HG02973 (cell line): ENCODE data around the gene APOLD1.
"Not testable (repeated sequence)": the region's sequence is repeated elsewhere in the genome, so short reads cannot be mapped to it uniquely, and the experiment has no call there.

ENCODE experiments used
- ATAC-seq: cut with Tn5 transposase; IDR thresholded peaks from one replicate; pipeline ENCODE4 v1.9.1; 2021; ENCODE audit warnings: moderate library complexity; ENCODE audit not compliant: unreplicated experiment

The APOLD1 gene

GRCh38 chr12:12786351-12786705 lies 869 bp downstream of the APOLD1 start:
- ATAC-seq: peak; percentile 6

GRCh38 chr12:12786706-12787601 lies 1.5 kb downstream of the APOLD1 start:
- ATAC-seq: peak; percentile 72

GRCh38 chr12:12788131-12788530 lies 2.7 kb downstream of the APOLD1 start:
- no peak for ATAC-seq

DNA sequence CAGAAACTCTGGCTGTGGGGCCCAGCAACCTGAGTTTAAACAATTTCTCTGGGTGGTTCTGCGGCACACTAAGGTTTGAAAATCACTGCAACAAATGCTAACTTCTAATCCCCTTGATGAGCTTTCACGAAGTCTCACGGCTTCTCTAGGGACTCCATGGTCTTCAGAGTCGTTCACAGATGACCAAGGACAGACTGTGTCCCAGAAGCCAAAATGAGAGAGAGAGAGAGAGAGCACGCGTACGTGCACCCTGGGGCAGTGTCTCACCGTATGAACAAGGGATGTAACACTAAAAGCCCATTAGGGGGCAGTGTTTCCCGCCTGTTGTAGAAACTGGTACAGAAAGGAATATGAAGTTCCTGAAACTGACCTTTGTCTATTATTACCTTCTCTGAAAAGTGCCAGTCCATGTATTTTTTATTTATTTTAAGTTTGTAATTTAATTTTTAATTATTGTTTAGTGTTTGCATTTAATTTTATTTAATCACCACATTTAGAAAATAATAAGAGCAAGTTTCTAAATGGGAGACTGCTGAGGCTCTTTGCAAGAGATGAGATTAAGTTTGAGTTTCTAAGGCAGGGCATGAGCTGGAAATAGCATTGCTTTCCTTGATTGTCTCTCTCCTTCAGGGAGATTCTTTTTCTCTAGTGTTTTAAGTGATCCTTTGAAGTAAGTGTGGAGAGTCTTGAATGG lies 3.4 kb downstream of the APOLD1 start:
- peak; percentile 54 for ATAC-seq

DNA sequence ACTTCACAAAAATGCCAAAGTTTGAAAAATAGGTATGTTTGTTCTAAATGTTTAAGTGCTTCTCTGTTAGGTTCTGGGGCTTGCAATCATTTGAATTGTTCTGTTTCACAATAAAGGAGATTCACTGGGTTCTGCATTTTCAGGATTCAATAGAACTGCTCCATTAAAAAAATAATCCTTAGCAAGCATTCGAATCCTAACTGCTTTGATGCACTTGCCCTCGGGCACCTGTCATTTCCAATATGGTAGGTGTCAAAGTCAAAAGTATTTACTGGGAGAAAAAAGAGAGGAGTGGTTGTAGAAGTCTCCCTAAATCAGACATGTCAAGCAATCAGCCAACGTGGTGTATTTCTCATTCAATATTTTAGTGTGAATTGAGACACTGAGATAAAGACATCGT lies 5.5 kb downstream of the APOLD1 start:
- ATAC-seq: no peak

- no peak for ATAC-seq
Measured at GRCh38 chr12:12791756-12792369, 6.4 kb downstream of the APOLD1 start.

GRCh38 chr12:12792421-12792820 lies 7.0 kb downstream of the APOLD1 start:
- ATAC-seq: no peak

GRCh38 chr12:12794686-12795085 lies 9.2 kb downstream of the APOLD1 start:
- ATAC-seq: no peak

- ATAC-seq: no peak
Measured at GRCh38 chr12:12796171-12796570, 10.7 kb downstream of the APOLD1 start.

GRCh38 chr12:12796928-12797793 lies 11.7 kb downstream of the APOLD1 start:
- ATAC-seq: no peak

GRCh38 chr12:12797794-12798152 lies 12.3 kb downstream of the APOLD1 start:
- ATAC-seq: no peak

- ATAC-seq: no peak
Measured at GRCh38 chr12:12798480-12798879, 13.0 kb downstream of the APOLD1 start.

DNA sequence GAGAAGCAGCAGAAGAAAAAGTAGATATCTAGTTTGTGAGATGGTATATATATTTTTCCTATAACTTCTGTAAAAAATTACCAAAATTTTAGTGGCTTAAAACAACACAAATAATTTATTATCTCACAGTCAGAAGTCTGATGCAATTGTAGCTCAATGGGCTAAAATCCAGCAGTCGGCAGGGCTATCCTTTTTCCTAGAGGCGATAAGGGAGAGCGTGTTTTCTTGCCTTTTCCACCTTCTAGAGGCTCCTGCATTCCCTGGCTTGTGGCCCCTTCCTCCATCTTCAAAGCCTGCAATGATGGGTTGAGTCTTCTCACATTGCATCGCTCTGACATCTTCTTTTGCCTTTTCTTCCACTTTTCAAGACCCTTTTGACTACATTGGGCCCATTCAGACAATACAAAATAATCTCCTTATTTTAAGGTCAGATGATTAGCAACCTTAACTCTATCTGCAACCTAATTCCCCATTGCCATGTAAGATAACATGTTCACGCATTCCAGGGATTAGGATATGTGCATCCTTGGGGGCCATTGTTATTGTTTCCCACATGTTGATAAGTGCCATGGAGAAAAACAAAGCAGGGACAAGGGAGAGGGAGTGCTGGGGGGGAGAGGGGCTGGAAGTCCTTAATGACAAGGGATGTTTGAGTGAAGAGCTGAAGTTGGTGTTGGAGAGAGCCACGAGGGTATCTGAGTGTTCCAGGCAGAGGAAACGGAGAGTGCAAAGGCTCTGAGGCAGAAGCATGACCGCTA lies 13.9 kb downstream of the APOLD1 start:
- no peak for ATAC-seq

DNA sequence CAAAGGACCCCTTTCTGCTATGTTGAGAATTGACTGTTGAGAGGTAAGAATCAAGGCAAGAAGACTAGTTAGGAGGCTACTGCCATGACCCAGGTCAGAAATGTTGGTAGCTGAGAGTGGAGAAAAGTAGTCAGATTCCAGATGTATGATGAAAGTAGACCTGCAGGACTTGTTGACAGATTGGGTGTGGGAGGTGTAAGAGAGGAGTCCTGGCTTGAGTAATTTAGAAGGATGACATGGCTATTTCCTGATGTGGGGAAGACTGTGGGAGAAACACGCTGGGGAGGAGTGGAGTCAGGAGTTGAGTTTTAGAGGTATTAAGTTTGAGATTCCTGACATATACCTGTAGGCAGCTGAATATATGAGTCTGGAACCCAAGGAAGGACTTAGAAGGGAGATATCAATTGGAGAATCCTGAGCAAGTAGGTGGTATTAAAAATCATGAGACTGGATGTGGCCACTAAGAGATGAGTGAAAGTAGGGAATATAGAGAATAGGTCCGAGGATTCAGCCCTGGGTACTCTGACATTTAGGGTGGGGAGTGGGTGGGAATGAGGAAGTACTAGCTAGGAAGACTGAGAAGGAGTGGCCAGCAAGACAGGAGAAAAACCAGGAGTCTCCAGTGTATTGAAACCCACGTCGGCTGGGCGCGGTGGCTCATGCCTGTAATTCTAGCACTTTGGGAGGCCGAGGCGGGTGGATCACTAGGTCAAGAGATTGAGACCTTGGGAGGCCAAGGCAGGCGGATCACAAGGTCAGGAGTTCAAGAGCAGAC lies 15.1 kb downstream of the APOLD1 start:
- no peak for ATAC-seq

GRCh38 chr12:12801656-12802055 lies 16.2 kb downstream of the APOLD1 start:
- not testable (repeated sequence) for ATAC-seq

GRCh38 chr12:12803186-12803585 lies 17.7 kb downstream of the APOLD1 start:
- ATAC-seq: peak; percentile 81

GRCh38 chr12:12804011-12804410 lies 18.6 kb downstream of the APOLD1 start:
- ATAC-seq: no peak

DNA sequence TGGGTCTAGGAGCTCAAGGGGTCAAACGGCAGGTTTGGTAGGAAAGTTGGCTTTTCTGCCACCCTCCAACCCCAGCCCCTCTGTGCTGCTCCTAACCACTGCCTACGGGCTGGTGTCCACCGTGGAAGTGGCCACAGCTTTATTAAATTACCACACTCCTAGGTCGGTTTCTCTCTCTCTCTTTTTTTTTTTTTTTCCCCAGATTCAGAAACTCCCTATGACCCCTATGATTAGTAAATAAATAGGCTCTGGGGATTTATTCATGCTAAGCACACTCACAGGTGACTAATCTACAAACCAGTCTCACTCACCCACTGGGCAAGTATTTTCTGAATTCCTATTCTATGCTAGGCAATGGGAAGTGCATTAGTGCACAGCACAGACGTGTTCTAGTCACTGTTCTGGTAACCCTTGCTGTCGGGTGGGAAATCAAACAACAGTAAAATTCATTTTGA lies 19.0 kb downstream of the APOLD1 start:
- no peak for ATAC-seq

DNA sequence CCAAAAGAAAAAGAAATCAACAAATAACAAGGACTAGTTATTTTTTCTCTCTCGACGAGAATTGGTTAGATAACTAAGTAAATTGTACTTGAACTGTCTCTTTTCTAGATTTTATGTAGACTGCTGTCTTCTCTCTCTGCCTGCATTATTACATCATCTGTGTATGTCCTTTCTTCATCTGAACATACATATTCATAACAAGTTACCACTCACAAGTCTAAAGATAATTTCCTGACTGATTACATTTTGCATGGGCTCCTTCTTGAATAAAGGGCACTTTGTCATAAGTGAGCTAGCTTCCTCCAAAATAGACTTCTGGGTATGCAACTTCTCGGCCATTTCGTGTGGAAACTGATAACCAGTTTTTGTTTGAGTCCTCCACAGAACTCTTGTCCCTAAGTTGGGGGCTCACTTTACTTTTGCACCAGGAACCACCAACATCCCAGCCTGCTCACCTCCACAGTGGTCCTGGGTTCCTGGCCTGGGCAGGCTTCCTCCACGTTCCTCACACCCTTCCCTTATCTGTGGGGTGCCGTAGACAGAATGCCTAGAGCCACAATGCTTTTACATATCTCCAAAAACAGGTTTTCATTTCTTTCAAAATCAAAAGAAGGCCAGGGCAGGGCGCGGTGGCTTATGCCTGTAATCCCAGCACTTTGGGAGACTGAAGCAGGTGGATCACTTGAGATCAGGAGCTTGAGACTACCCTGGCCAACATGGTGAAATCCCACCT lies 21.5 kb downstream of the APOLD1 start:
- ATAC-seq: no peak
